Activated effector memory CD4-positive, alpha-beta T cell treated with Interleukin-2 at 50 U/mL for 16 hours (primary cell): Measurements from ENCODE around the gene STH.
"Not testable (repeated sequence)": the region's sequence is repeated elsewhere in the genome, so short reads cannot be mapped to it uniquely, and the experiment has no call there.

ENCODE experiments used
- DNase-seq: peaks from one replicate; pipeline ENCODE4 v3.0.0-alpha.2; 2020

Gene STH

GRCh38 chr17:45998987-45999899, at the start of gene STH:
Gene STH, plus strand, starts transcription at chr17:45999250. Its CDS starts 30 bp downstream, at chr17:45999280.
- no peak for DNase-seq

DNA sequence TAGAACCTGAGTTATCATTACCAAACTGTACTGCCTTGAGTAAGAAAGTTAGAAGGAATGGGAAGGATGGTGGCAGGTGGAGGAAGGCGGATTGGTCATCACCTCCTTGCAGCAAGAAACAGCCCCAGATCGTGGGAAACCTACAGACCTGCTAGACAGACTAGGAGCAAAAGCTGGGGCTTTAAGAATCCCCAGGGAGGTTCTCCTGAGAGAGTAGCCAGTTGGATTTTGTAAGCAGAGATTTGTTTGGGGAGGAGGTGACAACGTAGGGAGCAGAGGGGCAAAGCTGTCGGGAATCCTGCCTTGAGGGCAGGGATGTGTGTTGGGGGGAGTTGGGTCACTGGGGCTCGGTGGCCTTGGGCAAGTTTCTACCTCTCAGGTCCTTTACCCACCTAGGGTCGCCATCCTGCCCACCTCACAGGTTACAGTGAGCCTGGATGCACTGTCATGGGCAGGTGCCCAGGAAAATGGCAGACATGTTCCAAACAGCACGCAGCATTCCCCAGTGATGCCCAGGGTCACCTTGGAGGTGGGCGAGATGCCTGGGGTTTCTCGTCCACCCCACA, 49.2 kb upstream of the STH start:
- no peak for DNase-seq

- DNase-seq: no peak
Observed at GRCh38 chr17:45950888-45951287, 48.2 kb upstream of the STH start.

DNA sequence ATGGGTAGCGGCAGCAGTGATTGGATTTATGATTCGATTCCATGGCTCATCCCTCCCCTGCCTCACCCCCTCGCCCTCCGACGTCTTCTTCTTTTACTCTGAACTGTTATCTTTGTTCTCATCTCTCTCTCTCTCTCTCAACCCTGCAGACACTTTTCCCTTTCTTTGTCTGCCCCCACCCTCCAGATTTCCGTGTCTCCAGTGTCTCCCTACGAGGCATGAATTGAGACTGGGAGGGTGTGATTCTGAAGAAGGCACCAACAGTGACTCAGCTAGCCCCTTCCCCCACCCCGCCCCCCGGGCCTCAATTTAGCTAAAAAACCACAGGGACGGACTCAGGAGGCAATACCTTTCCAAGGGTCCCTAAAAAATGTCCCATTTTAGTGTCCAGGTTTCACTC, 47.6 kb upstream of the STH start:
- no peak for DNase-seq

GRCh38 chr17:45951941-45952340, 47.1 kb upstream of the STH start:
- DNase-seq: no peak

DNA sequence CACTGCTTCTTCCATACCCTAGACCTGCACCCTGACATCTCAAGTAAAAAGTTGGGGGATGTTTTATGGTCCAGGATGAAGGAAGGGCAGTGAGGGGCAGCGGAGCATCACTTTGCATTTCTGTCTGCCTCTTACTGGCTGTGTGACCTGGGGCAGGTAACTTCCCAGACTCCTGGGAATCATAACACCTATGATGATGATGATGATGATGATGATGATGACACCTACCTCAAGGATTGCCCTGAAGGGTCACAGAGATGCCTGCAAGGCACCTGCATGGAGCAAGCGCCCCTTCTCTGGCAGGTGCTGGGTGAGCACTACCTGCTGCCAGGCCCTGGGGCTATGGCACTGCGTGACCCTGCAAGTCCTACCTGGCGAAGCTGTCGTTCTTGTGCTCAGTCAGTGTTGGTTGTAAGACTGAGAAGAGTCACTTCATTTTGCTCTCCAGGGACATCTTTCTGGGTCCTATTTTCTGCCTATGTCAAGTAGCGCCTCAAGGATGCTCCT, 46.2 kb upstream of the STH start:
- DNase-seq: no peak

DNA sequence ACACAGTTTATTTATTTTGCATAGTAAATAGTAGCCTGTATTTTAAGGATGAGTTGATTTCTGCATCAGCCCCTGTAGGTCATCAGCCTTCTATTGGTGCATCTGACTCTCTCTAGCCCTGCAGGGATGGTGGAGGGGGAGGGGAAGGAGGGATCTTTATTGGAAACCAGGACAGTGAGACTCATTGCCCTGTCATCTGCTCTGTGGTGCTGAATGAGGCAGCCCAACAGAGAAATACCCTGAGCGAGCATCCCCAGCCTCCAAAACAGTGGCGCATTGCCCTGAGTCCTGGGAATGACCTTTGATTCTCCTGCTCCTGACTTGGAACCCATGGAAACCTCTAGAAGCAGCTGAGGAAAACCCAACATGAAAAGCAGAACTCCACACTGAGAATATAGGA, 45.5 kb upstream of the STH start:
- DNase-seq: no peak

DNA sequence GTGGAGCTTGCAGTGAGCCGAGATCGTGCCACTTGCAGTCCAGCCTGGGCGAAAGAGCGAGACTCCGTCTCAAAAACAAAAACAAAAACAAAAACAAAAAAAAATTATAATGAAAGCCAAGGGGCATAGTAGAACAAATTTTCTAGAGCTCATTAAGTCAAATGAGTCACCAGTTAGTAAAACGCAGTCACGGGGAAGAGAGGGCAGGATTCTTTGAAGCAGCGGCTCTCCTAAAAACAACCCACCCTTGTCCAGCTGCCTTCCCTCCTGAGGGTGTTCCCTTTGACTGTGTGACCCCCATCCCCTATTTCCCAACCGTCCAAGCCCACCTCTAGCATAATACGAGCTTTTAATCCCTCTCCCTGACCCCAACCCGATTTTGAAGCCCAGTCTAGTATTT, 44.1 kb upstream of the STH start:
- DNase-seq: no peak

- DNase-seq: no peak
Observed at GRCh38 chr17:45955326-45955725, 43.7 kb upstream of the STH start.

DNA sequence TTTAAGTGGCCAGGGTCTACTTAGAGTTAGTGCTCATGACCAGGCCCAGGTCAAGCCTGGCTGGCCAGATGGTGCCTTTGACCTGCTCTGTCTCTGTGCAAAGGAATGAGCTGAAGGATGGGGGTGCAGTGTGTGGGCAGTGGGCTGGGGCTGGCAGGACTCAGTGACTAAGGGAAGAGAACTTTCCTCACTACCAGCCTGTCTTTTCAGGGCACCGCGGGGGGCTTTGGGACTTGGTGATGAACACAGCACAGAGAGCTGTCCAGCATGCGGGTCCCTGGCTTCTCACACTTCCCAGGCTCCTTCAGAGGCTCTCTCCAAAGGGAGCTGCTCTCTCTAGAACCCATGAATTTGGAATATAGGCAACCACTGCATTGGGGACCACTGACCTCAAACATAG, 43.0 kb upstream of the STH start:
- DNase-seq: no peak

- not testable (repeated sequence) for DNase-seq
Observed at GRCh38 chr17:45956746-45957145, 42.3 kb upstream of the STH start.

DNA sequence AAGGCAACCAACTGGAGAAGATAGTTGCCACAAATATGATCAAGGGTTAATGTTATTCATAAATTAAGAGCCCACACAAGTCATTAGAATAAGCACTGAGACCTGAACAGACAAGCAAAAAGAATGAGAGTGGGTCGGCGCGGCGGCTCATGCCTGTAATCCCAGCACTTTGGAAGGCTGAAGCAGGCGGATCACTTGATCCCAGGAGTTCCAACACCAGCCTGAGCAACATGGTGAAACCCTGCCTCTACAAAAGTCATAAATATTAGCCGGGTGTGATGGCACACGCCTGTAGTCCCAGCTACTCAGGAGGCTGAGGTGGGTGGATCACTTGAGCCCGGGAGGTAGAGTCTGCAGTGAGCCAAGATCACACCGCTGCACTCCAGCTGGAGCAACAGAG, 40.7 kb upstream of the STH start:
- DNase-seq: no peak

DNA sequence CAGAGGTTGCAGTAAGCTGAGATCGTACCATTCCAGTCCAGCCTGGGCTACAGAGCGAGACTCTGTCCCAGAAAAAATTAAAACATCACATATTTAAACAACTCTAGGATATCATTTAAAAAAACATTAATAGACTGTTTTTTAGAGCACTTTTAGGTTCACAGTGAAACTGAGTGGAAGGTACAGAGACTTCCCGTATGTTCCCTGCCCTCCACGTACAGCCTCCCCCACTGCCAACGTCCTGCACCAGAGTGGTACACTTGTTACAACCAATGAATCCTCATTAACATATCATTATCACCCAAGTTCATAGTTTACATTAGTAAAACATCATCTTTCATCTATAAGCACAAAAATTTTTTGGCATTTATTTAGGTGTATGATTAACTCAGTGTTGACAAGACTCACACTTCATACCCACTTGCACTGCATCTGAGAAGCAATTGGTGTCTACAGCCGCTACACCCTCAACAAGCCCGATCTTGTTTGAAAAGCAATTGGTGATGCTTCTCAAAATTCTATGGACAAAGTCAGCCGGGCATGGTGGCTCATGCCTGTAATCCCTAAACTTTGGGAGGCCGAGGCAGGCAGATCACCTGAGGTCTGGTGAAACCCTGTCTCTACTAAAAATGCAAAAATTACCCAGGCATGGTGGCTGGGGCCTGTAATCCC, 39.9 kb upstream of the STH start:
- no peak for DNase-seq

GRCh38 chr17:45960311-45960710, 38.7 kb upstream of the STH start:
- DNase-seq: no peak

- DNase-seq: no peak
Observed at GRCh38 chr17:45961206-45961605, 37.8 kb upstream of the STH start.

DNA sequence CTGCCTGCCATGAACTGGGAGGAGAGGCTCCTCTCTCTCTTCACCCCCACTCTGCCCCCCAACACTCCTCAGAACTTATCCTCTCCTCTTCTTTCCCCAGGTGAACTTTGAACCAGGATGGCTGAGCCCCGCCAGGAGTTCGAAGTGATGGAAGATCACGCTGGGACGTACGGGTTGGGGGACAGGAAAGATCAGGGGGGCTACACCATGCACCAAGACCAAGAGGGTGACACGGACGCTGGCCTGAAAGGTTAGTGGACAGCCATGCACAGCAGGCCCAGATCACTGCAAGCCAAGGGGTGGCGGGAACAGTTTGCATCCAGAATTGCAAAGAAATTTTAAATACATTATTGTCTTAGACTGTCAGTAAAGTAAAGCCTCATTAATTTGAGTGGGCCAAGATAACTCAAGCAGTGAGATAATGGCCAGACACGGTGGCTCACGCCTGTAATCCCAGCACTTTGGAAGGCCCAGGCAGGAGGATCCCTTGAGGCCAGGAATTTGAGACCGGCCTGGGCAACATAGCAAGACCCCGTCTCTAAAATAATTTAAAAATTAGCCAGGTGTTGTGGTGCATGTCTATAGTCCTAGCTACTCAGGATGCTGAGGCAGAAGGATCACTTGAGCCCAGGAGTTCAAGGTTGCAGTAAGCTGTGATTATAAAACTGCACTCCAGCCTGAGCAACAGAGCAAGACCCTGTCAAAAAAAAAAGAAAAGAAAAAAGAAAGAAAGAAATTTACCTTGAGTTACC, 36.7 kb upstream of the STH start:
- no peak for DNase-seq

DNA sequence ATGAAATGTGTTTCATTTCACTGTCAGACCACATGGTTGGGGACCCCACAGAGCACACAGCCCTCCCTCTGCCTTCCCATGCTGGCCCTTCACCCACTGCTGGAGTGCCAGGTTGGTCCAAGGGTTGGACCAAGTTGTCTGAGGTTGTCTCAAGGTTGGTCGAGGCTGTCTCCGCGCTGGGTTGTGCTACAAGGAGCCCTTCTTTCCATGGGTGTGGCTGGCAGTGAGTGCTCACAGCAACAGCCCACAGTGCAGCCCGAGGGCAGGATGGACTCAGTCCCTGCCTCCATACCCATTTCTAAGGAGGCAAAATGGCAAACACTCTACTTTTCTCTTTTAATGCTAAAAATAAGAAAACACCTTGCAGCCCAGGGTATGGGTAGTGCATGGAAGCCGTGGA, 35.8 kb upstream of the STH start:
- DNase-seq: no peak

DNA sequence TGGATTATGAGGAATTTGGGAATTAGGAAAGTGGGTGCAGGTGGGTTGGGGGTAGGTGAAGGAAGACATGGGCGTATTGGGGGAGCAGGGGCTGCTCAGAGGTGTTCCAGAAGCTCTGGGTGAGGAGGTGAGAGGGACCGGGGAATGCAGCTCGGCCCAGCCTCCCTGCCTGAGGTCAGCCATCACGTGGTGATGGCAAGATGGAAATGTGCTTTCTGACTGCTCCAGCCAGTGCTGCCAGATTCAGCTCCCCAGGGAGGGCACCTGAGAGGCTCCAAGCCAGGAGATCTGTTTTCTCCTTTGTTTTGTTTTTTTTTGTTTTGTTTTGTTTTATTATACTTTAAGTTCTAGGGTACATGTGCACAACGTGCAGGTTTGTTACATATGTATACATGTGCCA, 35.2 kb upstream of the STH start:
- DNase-seq: no peak

- DNase-seq: no peak
Observed at GRCh38 chr17:45964634-45965033, 34.4 kb upstream of the STH start.

GRCh38 chr17:45965812-45966211, 33.2 kb upstream of the STH start:
- no peak for DNase-seq

GRCh38 chr17:45966606-45967280, 32.3 kb upstream of the STH start:
- DNase-seq: no peak

GRCh38 chr17:45967378-45967777, 31.7 kb upstream of the STH start:
- DNase-seq: no peak

- no peak for DNase-seq
Observed at GRCh38 chr17:45968732-45969131, 30.3 kb upstream of the STH start.
